ENCODE data around the gene HIBADH.
A peak's percentile ranks its signal among the peaks of the same experiment; 100 is the strongest.

The HIBADH gene

GRCh38 chr7:27607210-27607606 is 55.5 kb downstream of the HIBADH start:
- Mint-ChIP-seq H3K36me3 (ENCODE audit: low read depth) (no peaks in the 10 kb centered on the region), H3K27ac (peak overlapping the region in 2 of 3 experiments; percentile 60 to 88), H3K9me3 (no peaks in the 10 kb centered on the region), H3K4me3 (no peak overlapping the region), H3K27me3 (ENCODE audit: low read depth) (no peaks in the 10 kb centered on the region), H3K4me1 (peaks cover 28% of the 10 kb centered on the region)
- no peak for TF ChIP-seq CTCF (IDR thresholded peaks at IDR 0.05; ENCODE audit: unreplicated experiment in 3 of 3)

- Mint-ChIP-seq H3K4me3 (peak overlapping the region in 1 of 3 experiments; percentile 39), H3K36me3 (ENCODE audit: low read depth) (no peaks in the 10 kb centered on the region), H3K27ac (peak overlapping the region; percentile 60 to 88 (median 61)), H3K27me3 (ENCODE audit: low read depth) (no peaks in the 10 kb centered on the region), H3K9me3 (no peaks in the 10 kb centered on the region), H3K4me1 (peaks cover 28% of the 10 kb centered on the region)
- TF ChIP-seq CTCF (IDR thresholded peaks at IDR 0.05; ENCODE audit: unreplicated experiment in 3 of 3): no peak
Measured at GRCh38 chr7:27606270-27607209, 56.1 kb downstream of the HIBADH start.

- no peaks in the 10 kb centered on the region for H3K9me3 Mint-ChIP-seq
- peak overlapping the region; percentile 60 to 88 (median 61) for H3K27ac Mint-ChIP-seq
- H3K36me3 Mint-ChIP-seq (ENCODE audit: low read depth): no peaks in the 10 kb centered on the region
- no peak overlapping the region for H3K4me3 Mint-ChIP-seq
- H3K4me1 Mint-ChIP-seq: peaks cover 28% of the 10 kb centered on the region
- no peaks in the 10 kb centered on the region for H3K27me3 Mint-ChIP-seq (ENCODE audit: low read depth)
- peak; percentile 46 to 65 (median 51) for TF ChIP-seq CTCF (IDR thresholded peaks at IDR 0.05; ENCODE audit: unreplicated experiment in 3 of 3)
Measured at GRCh38 chr7:27605689-27606269, 56.9 kb downstream of the HIBADH start.

GRCh38 chr7:27605283-27605682 is 57.4 kb downstream of the HIBADH start:
- no peaks in the 10 kb centered on the region for H3K9me3 Mint-ChIP-seq
- peaks cover 2% of the 10 kb centered on the region for H3K36me3 Mint-ChIP-seq (ENCODE audit: low read depth)
- H3K4me1 Mint-ChIP-seq: peaks cover 23% of the 10 kb centered on the region
- no peaks in the 10 kb centered on the region for H3K27me3 Mint-ChIP-seq (ENCODE audit: low read depth)
- H3K4me3 Mint-ChIP-seq: no peak overlapping the region
- TF ChIP-seq CTCF (IDR thresholded peaks at IDR 0.05; ENCODE audit: unreplicated experiment in 3 of 3): no peak
- H3K27ac Mint-ChIP-seq: peak overlapping the region in 1 of 3 experiments; percentile 61

- Mint-ChIP-seq H3K27me3 (ENCODE audit: low read depth) (no peaks in the 10 kb centered on the region), H3K27ac (peak overlapping the region in 2 of 3 experiments; percentile 6 to 53), H3K4me1 (peaks cover 22% of the 10 kb centered on the region), H3K4me3 (no peak overlapping the region), H3K9me3 (no peaks in the 10 kb centered on the region), H3K36me3 (ENCODE audit: low read depth) (peaks cover 7% of the 10 kb centered on the region)
- TF ChIP-seq CTCF (IDR thresholded peaks at IDR 0.05; ENCODE audit: unreplicated experiment in 3 of 3): no peak
Measured at GRCh38 chr7:27603813-27604212, 58.9 kb downstream of the HIBADH start.
